NOMO-1 (cell line): ENCODE results near the gene ATP8A1.
A peak's percentile ranks its signal among the peaks of the same experiment; 100 is the strongest.

Experiments used
- DNase-seq, 2 experiments: peaks; one replicate each; lab custom pipeline; 2025; ENCODE audit not compliant: unreplicated experiment in 2 of 2; lab: John Stamatoyannopoulos, UW

ATP8A1 gene

DNA sequence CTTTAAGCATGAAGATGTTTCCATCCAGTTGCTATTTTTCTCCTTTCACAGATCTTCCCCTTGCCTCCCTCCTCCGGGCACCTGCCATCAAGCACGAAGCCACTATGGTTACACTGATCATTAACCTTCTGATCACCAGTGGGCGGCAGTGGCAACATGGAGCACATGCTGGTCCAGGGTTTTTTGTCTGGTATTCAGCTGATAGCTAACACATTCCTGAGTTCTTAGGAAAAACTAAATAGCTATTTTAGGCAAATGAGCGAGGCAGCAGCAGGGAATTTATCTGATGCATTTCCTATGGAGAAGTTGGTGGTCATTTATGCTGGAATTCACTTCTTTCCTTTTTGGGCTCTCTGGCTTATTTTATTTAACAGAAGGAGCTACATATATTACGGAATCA lies 236.8 kb downstream of the ATP8A1 start:
- no peak for DNase-seq

DNA sequence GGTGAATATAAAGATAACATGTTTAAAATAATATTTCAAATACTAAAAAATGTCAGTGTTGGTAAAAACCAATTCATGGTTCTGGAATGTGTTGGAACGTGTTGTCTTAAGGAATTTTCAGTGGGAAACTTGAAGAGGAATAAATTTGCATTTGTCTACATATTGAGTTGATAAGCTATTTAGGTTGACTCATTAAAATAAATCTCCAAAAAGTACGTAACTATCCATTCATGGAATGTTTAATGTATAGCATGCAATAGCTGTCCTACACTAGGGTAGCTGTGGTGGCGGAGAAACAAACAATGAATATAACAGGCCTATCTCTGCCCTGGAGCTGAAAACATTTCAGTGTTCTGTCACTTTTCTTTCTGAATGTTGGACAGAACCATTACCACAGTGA lies 239.4 kb downstream of the ATP8A1 start:
- no peak for DNase-seq

DNA sequence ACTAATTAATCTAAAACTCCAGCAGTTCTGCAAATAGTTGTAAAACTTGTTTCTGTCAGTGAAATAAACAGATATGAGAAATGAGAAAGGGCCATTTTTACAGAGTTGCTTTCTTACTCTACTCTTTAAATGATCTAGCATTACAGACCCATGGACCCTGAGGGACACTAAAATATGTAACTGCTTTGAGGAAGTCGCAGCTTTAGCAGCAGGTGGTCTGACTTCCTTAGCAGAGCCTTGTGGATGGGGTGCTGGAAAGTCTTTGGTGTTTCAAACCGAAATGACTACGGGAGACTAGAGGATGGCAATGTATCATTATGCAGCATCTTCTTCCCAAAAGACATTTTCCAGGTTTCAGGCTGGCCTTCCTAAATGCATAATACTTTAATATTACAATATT lies 240.9 kb downstream of the ATP8A1 start:
- no peak for DNase-seq

DNA sequence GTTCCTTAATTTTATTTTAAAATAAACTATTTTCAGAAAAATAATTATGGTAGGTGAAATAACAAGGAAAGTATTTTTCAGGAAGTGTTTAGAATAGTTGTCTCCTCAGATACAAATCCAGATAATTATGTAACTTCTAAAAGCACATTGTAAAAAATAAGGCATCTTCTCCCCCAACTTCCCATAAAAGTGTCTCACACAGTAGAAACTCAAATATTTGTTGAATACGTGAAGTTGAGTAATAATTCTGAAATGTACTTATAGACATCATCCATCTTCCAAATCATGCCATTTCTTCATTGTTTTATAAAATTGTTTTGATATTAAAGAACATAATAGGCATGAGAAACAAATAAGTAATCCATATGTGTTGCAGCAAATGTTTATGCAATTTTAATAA lies 241.6 kb downstream of the ATP8A1 start:
- no peak for DNase-seq

DNA sequence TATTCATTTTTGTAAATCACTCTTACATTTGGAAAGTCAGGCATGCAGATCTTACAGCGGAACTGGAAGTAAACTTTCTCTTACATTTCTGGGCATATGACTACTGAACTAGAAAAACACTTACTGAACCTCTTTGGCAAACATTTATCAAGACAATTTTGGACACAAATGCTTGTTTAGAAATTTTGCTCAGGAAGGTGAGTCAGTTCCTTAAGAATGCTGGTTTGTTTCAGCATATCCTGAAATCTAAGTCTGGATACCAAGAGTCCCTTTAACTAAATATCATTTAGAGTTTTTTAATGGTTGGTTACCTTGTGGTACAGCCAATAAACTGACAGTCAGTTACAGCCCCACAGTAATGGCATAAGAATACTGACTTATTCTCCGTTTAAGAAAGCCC lies 244.7 kb downstream of the ATP8A1 start:
- DNase-seq: no peak

DNA sequence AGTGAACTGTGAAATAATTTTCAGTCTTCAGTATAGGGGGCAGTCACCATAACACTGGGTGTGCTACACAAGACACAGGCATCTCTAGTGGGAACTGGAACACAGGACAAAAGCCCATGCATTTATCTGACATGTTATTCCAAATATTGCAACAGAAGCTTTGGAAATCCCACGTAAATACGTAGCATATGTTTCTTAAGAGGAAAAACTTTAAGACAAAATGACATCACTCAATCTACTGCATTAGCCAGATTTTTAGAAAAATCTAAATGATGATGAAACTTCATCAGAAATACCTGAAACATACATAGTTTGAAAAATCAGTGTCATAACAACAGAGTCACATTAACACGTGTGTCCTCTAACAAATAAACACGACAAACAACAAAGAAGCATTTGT lies 245.1 kb downstream of the ATP8A1 start:
- no peak for DNase-seq

DNA sequence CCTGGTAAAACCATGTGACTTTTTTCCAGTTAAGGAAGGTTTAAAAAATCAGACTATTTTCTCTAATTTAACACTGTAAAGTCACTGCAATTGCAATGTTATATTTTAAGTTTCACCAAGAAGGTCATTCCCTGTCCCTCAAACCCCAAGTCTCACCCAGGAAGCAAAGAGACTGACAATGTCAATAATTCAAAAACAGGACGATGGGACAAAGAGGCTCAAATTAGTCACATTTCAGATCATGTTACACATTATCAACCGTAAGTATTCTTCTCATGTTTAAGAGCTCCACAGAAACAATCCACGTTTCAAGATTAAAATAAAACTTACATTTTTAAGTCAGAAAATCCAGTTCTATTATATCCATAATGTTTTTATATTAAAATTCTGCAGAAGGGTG lies 246.5 kb downstream of the ATP8A1 start:
- DNase-seq: no peak

DNA sequence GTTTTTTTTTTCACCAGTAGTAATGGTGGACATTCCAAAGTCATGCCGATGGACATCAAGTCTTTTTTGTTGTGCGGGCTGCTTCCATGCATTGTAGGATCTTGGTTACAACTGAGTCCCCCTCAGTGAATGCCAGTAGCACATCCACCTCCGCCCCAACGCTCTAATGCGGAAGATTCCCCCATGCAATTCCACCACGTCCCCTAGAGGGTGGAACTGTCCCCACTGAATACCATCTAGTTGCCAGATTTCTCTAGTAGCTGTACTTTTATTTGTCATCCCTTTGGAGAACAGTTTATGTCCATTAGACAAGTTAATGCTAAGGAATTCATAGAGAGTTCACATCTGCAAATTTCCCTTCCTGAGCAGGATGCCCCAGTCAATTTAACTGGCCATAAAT lies 252.9 kb downstream of the ATP8A1 start:
- DNase-seq: no peak

DNA sequence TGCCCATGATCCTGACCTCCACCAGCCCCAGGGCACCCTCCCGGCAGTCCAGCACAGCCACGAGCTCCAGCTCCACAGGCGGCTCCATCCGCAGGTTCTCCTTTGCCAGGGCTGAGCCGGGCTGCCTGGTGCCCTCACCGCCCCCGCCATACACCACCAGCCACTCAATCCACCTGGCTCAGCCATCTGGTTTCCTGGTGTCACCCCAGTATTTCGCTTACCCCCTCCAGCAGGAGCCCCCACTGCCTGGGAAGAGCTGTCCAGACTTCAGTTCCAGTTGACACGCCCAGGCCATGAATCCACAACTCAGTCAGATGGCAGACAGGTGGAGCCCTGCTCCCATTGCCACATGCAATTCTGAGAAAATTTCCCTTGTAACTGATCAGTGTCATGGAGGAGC lies 255.7 kb downstream of the ATP8A1 start:
- no peak for DNase-seq

DNA sequence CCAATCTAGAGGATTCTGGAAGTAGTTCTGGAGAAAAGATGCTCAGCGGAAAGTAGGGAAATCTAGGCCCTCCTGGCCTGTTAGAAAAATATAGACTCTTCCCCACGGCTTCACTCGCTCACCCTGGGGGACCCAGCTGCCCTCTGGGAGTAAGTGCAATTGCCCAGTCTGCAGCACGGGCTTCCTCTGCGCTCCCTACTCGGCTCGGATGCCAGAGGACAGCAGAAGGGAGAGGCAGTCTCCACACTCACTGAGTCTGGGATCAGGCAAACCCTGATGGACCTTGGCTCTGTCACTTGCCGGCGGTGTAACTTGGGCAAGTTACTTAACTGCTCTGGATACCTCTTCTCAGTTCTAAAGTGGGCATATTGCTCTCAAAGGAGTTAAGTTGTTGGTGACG lies 257.5 kb downstream of the ATP8A1 start:
- no peak for DNase-seq

DNA sequence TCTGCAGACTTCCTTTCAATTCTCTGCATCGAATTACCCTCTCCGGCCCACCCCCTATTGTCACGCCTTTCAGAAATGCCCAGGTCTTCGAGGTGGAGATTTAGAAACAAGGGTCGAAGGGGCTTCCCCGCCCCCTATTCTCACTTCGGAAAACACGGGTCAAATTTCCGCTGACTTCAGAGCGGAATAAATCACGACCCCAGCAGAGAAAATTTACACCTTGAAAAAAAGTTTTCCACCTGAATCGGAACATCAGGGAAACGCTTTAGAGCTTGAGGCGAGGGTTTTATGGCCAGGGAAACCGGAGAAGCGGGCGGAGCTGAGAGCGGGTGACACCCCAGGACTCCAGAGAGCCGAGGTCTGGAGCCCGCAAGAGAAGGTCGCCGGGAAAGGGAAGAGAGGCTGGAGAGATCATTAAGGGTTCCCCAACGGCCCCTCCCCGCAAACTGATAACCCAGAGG lies 258.0 kb downstream of the ATP8A1 start:
- no peak for DNase-seq

DNA sequence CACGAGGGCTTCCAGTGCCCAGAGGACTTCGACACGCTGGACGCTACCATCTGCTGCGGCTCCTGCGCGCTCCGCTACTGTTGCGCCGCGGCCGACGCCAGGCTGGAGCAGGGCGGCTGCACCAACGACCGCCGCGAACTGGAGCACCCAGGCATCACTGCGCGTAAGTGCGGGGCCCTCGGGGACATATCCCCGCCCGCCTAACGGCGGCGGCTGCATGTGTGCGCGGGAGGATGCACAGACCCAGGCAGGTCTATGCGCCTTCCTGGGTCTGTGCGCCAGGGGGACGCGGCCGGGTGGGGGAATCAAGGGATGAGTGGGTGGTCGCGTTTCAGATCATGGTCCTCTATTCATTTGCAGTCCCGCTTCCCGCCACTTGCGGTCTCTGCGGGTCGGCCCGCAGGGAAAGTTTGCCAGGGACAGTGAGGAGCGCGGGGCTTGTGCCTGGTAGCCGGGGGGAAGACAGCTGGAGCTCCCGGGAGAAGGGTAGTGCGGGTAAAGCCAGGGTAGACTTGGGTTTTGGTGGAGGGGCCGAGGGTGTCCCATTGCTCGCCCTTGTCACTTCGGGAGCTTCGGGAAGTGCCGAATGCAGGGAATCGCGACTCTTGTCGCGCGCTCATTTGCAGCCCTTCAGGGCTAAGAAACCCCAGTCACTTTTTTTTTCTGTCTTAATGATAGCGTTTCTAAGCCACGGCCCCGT lies 258.6 kb downstream of the ATP8A1 start:
- peak in 1 of 2 experiments; percentile 6 for DNase-seq

DNA sequence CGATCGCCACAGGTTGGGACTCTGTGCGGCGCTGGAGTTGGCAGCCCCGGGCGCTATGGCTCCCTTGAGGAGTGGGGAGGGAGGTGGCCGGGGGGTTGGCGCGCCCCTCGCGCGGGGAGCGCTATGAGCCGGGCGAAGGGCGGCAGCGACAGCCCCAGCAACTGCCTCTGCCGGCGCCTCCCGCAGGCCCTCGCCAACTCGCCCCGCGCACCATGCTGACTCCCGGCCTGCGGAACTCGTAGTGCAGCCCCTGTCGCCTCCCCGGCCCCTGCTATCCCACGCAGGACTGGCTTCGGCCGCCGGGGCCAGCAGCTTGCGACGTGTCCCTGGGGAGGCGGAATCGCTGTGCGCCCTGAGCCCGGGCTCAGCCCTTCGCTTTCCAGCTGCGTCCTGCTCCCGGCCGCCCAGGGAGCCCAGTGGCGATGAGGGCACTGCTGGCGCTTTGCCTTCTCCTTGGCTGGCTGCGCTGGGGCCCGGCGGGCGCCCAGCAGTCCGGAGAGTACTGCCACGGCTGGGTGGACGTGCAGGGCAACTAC lies 259.2 kb downstream of the ATP8A1 start:
- no peak for DNase-seq

DNA sequence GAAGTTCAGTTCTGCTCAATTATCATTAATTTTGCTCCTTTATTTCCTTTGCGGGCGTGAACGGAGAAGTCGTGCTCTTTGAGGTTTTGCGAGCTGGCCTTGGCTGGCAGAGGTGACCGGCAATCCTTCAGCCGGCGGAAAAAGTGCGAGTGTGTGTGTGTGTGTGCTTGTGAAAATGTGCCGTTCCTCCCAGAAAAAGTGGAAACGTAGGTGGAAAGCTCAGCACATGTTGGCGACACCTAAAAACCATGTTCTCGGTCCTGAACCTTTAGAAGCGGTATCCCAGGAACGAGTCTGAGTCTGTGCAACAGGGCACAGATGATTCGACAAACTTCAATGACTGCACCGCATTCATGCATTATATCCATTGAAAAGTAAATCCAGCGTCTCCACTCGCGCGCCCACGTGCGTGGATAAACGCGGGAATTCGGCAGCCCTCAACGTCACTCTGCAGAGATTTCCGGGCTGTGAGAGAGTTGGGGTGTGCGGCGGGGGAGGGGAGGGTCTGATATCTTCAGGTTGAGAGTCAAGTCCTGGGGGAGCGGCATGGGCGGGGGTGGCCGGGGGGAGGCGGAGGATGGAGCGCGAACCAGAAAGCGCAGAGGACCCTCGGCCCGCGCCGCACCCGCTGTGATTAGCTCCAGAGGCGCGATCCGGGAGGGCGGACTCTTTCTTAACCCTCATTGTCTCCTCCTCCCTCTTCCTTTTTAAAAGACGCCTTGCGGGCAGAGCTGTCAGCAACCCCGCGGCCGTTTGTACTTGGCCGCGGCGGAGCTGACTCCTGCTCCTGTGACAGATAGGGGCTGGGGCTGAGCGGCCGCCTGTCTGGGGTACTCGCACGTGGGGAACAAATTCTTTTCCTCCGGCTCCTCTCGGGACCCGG lies 259.9 kb downstream of the ATP8A1 start, which contains the start of gene SHISA3:
TSS of gene SHISA3 (plus strand) at position 737 of the 883 bp plus-strand sequence. CDS start 569 bp downstream, outside the sequence.
- DNase-seq: peak; percentile 27 to 46

DNA sequence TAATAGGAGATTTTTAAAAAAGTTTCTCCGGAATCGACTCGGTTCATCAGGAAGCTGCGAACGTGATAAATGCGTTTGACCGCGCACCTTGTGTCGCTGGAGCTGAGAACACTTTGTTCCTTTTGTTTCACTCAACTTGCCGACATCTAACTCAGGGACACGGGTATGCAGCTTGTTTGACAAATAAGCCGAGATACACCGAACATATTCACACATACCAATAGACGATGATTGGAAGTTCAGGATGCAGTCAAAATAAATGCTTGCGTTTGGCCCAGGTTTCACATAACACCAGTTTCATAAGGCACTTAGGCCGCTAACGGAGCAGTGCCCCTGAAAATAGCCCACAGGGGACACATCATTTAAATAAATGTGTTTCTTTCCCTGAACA lies 260.5 kb downstream of the ATP8A1 start:
- DNase-seq: no peak

DNA sequence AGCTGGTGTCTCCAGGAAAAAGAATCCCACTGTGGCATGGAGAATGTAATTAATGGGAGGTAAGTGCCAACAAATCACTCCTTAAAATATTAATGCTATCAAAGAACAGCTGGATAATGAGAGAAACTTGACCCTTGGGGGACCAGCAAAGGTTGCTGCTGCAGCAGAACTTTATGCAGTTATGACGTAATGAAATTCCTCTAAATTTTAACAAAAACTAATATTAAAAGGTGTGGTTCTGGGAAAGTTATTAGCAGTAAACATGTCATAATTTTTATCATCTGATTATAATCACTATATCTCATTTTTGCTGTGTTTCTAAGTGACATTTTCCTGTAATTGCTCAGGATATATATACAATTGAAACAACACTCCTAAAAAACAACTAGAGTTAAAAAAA lies 261.3 kb downstream of the ATP8A1 start:
- no peak for DNase-seq

DNA sequence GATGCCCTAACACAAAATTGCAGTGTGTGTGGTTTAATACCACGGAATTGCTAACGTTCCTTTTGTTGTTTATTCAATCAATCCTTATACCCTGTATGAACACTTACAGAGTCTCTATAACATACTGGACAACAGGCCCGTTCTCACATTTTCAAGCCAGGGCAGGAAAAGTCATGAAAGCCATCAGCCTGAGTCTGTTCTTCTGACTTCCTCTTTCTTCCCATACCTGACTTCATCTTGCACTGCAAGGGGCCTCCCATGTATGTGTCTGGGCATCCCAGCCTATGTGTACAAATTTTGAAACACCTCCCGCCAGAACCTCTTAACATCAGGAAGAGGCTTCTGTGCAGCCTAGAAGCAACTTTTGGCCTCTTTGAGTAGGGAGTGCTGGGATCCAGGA lies 264.5 kb downstream of the ATP8A1 start:
- DNase-seq: no peak

DNA sequence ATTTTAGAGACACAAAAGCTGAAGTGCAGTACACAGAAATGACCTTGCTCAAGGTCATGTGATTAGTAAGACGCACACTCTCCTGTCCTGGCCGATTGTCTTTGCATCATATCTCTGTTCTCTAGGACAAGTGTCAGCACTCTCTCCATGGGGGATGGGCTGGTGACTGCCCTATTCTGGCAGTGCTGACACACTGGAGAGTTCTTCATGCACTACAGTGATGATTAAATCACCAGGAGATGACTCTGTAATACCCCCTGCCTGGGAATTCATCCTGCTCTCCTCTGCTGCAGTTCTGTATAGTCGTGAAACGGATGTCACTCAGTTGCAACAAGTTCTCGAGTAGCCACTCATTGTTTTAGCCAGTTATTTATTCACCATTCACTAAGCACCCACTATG lies 264.9 kb downstream of the ATP8A1 start:
- no peak for DNase-seq

DNA sequence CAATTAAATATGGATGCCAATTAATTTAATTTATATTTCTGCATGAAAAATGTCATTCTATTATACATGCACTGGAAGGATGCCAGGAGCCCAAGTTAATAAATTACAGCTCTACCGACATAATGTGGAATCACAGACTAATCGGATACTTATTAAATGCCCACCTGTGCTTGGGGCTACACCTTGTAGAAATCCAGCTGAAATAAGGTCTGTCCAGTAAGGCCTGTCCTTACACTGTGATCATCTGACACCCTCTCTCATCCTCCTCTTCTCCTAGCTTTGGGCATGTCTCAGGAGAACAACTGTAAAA lies 265.6 kb downstream of the ATP8A1 start:
- DNase-seq: no peak

DNA sequence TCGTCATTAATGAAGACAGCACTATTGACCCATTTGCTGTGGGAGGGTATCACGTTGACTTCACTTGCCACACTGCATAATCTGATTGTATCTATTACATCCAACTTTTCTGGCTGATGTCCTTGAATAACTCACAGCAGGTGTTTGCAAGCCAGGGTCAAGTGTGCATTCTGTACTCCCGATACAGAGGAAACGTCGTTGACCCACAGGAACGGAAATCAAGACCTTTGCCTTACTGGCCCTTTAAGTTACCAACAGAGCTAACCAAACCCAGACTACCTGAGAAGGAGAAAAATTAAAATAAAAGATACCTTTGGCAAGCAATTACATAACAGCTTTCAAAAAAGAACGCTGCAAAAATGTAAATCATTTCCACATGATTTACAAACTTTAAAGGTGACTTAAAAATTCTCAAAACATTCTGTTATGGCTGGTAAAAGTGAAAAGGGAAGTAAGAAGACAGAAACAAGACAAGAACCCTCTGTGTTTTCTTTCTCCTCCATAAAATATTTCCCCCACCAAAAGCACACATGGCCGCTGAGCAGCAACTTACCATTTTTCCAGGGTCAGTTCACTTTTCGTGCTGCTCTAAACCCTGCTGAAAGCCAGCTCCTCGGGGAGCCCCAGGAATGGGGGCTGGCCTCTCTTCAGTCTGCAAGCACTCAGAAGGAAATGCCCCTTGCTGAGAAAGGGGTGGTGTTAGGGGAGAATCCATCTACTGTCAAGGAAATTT lies 266.1 kb downstream of the ATP8A1 start:
- DNase-seq: peak in 1 of 2 experiments; percentile 38

DNA sequence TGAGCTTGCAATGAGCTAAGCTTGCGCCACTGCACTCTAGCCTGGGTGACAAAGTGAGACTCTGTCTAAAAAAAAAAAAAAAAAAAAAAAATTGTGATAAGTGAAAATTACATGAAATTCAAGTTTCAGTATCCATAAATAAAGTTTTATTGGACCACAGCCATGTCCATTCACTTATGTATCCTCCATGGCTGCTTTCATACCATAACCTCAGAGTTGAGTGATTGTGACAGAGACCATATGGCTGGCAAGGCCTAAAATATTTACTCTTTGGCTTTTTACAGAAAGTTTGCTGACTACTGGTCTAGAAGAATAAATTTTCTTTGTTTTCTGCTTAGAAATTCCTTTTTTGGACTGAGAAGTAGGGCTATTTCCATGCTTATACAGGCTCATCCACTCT lies 271.4 kb downstream of the ATP8A1 start:
- no peak for DNase-seq
